Smooth muscle cell (in vitro differentiated cells): ENCODE results near the gene THSD4. TPM values are rescaled to one million over a fixed set of nuclear protein-coding genes. Genes with fewer than 3 reads are reported as not detected.

Experiments
- DNase-seq: peaks from one replicate; lab custom pipeline; 2025; ENCODE audit not compliant: unreplicated experiment; lab: John Stamatoyannopoulos, UW
- H2AFZ ChIP-seq: fragments of 200-600 bp; sonication (generic); 2 replicates; pipeline ENCODE4 v1.6.0; 2016; ENCODE audit warnings: antibody characterized with exemption, low read depth, mild to moderate bottlenecking
- H3F3A ChIP-seq: fragments of 200-600 bp; sonication (generic); 2 replicates; pipeline ENCODE4 v1.6.0; 2017; ENCODE audit warnings: antibody characterized with exemption, low read depth
- H3K27ac ChIP-seq: fragments of 200-600 bp; sonication (generic); 2 replicates; pipeline ENCODE4 v1.5.1; 2016; ENCODE audit warnings: low read depth, mild to moderate bottlenecking
- H3K27me3 ChIP-seq: fragments of 200-600 bp; sonication (generic); 2 replicates; pipeline ENCODE4 v1.6.1; 2016; ENCODE audit warnings: low read depth, mild to moderate bottlenecking
- H3K36me3 ChIP-seq: fragments of 200-600 bp; sonication (generic); 2 replicates; pipeline ENCODE4 v1.5.1; 2016; ENCODE audit warnings: low read depth
- H3K4me1 ChIP-seq: fragments of 200-600 bp; sonication (generic); 2 replicates; pipeline ENCODE4 v1.5.1; 2016; ENCODE audit warnings: low read depth
- H3K4me2 ChIP-seq: fragments of 200-600 bp; sonication (generic); 2 replicates; pipeline ENCODE4 v1.6.0; 2016; ENCODE audit warnings: mild to moderate bottlenecking
- H3K4me3 ChIP-seq: fragments of 200-600 bp; sonication (generic); 2 replicates; pipeline ENCODE4 v1.5.1; 2016; ENCODE audit warnings: mild to moderate bottlenecking
- H3K79me2 ChIP-seq: fragments of 200-600 bp; sonication (generic); 2 replicates; pipeline ENCODE4 v1.6.0; 2016; ENCODE audit warnings: low read depth, mild to moderate bottlenecking
- H3K9ac ChIP-seq: fragments of 200-600 bp; sonication (generic); 2 replicates; pipeline ENCODE4 v1.6.0; 2016; ENCODE audit warnings: low read depth
- H3K9me3 ChIP-seq: fragments of 200-600 bp; sonication (generic); replicated peaks from 2 replicates; pipeline ENCODE4 v1.5.1; 2016; ENCODE audit warnings: low read depth
- H4K20me1 ChIP-seq: fragments of 200-600 bp; sonication (generic); 2 replicates; pipeline ENCODE4 v1.6.0; 2016; ENCODE audit warnings: low read depth
- CTCF ChIP-seq: fragments of 200-600 bp; sonication (generic); IDR thresholded peaks from 2 replicates; pipeline ENCODE4 v1.5.1; 2017; ENCODE audit warnings: borderline replicate concordance, mild to moderate bottlenecking, antibody characterized with exemption; ENCODE audit not compliant: insufficient read depth, poor library complexity, severe bottlenecking
- WGBS: methylation state at CpG from one replicate; pipeline ENCODE4 v1.1.7; 2016; ENCODE audit warnings: low lambda C conversion rate; 5-methylcytosine and 5-hydroxymethylcytosine counted together
- polyA plus RNA-seq: library from polyadenylated mRNA; unstranded; fragments of >200 nt; fragmentation: Nextera tagmentation; extraction: Ambion mirVana; gene quantifications from 2 replicates; pipeline ENCODE4 v1.2.1, GENCODE V29; 2016
- total RNA-seq: library from RNA; depleted of rRNA; stranded (reverse); fragments of >200 nt; gene quantifications from 2 replicates; pipeline ENCODE4 v1.2.3, GENCODE V29; 2014

The THSD4 gene
- total and polyA plus RNA-seq, 2 experiments from 2014 or later, result 2.5 to 4.1 TPM

GRCh38 chr15:71312194-71312708 lies 197.0 kb downstream of the THSD4 start:
- H3K9ac ChIP-seq, result no peak overlapping the region
- no peak for DNase-seq
- H3K4me2 ChIP-seq, result no peak overlapping the region
- H3K9me3 ChIP-seq, result no peaks in the 10 kb centered on the region
- no peaks in the 10 kb centered on the region for H3K36me3 ChIP-seq
- WGBS, result 94% methylated on average over 8 of the region's 8 CpGs
- no peaks in the 10 kb centered on the region for H3K79me2 ChIP-seq
- no peak for TF ChIP-seq CTCF
- no peak overlapping the region for H2AFZ ChIP-seq
- no peak overlapping the region for H3K4me3 ChIP-seq
- H4K20me1 ChIP-seq, result no peaks in the 10 kb centered on the region
- no peaks in the 10 kb centered on the region for H3K27me3 ChIP-seq
- H3F3A ChIP-seq, result no peaks in the 10 kb centered on the region
- H3K27ac ChIP-seq, result no peak overlapping the region
- peaks cover 19% of the 10 kb centered on the region for H3K4me1 ChIP-seq

GRCh38 chr15:71312731-71313460 lies 197.6 kb downstream of the THSD4 start:
- Histone ChIP-seq H3K9me3 (no peaks in the 10 kb centered on the region), H3K4me2 (no peak overlapping the region), H3K36me3 (no peaks in the 10 kb centered on the region), H3K27me3 (no peaks in the 10 kb centered on the region), H4K20me1 (no peaks in the 10 kb centered on the region), H2AFZ (no peak overlapping the region), H3K4me3 (no peak overlapping the region), H3K4me1 (peaks cover 19% of the 10 kb centered on the region), H3K27ac (no peak overlapping the region), H3F3A (no peaks in the 10 kb centered on the region), H3K79me2 (no peaks in the 10 kb centered on the region), H3K9ac (no peak overlapping the region)
- 80% methylated on average over 6 of the region's 6 CpGs for whole genome bisulfite sequencing
- no peak for TF ChIP-seq CTCF
- no peak for DNase-seq

GRCh38 chr15:71313806-71314205 lies 198.5 kb downstream of the THSD4 start:
- Histone ChIP-seq H3K27me3 (no peaks in the 10 kb centered on the region), H3K4me1 (peaks cover 19% of the 10 kb centered on the region), H3K79me2 (no peaks in the 10 kb centered on the region), H3K9ac (no peak overlapping the region), H3K9me3 (no peaks in the 10 kb centered on the region), H4K20me1 (no peaks in the 10 kb centered on the region), H3K4me3 (no peak overlapping the region), H2AFZ (no peak overlapping the region), H3K4me2 (no peak overlapping the region), H3F3A (no peaks in the 10 kb centered on the region), H3K27ac (no peak overlapping the region), H3K36me3 (no peaks in the 10 kb centered on the region)
- no peak for TF ChIP-seq CTCF
- 72% methylated on average over 3 of the region's 3 CpGs for WGBS
- DNase-seq, result no peak

- TF ChIP-seq CTCF, result no peak
- no peak overlapping the region for H3K4me2 ChIP-seq
- no peaks in the 10 kb centered on the region for H3K27me3 ChIP-seq
- 98% methylated on average over 2 of the region's 2 CpGs for WGBS
- H3K9ac ChIP-seq, result no peak overlapping the region
- H3K4me3 ChIP-seq, result no peak overlapping the region
- H3K27ac ChIP-seq, result no peak overlapping the region
- H3K9me3 ChIP-seq, result no peaks in the 10 kb centered on the region
- no peaks in the 10 kb centered on the region for H4K20me1 ChIP-seq
- no peak overlapping the region for H2AFZ ChIP-seq
- DNase-seq, result no peak
- H3K36me3 ChIP-seq, result no peaks in the 10 kb centered on the region
- peaks cover 19% of the 10 kb centered on the region for H3K4me1 ChIP-seq
- no peaks in the 10 kb centered on the region for H3K79me2 ChIP-seq
- no peaks in the 10 kb centered on the region for H3F3A ChIP-seq
Observed at GRCh38 chr15:71314956-71315537, 199.8 kb downstream of the THSD4 start.
